HepG2 (cell line): ENCODE measurements around the gene LIMS2. TPM values are rescaled to one million over a fixed set of nuclear protein-coding genes. Genes with fewer than 3 reads are reported as not detected.

Experiments used
- AKAP8 ChIP-seq: sonication (generic); formaldehyde crosslinking; IDR thresholded peaks from 2 replicates; pipeline ENCODE4 v1.5.1; 2020; ENCODE audit warnings: mild to moderate bottlenecking, missing genetic modification reagents
- ARID4A ChIP-seq: sonication (generic); formaldehyde crosslinking; IDR thresholded peaks from 2 replicates; pipeline ENCODE4 v1.5.0; 2020; ENCODE audit warnings: mild to moderate bottlenecking, missing genetic modification reagents, borderline replicate concordance
- FOXC1 ChIP-seq: sonication (generic); formaldehyde crosslinking; IDR thresholded peaks from 2 replicates; pipeline ENCODE4 v1.8.0; 2022; ENCODE audit warnings: mild to moderate bottlenecking, missing genetic modification reagents, borderline replicate concordance
- KDM5B ChIP-seq: sonication (generic); formaldehyde crosslinking; IDR thresholded peaks from 2 replicates; pipeline ENCODE4 v1.4.0; 2020; ENCODE audit warnings: missing genetic modification reagents, mild to moderate bottlenecking, borderline replicate concordance
- MTA1 ChIP-seq: sonication (generic); formaldehyde crosslinking; IDR thresholded peaks from 2 replicates; pipeline ENCODE4 v1.4.0; 2020; ENCODE audit warnings: missing genetic modification reagents, mild to moderate bottlenecking, borderline replicate concordance
- PBX2 ChIP-seq: IDR thresholded peaks from 2 replicates; pipeline ENCODE4 v1.6.1; 2016; ENCODE audit warnings: control low read depth
- PHF20 ChIP-seq: sonication (generic); formaldehyde crosslinking; IDR thresholded peaks from 2 replicates; pipeline ENCODE4 v1.5.0; 2020; ENCODE audit warnings: mild to moderate bottlenecking, missing genetic modification reagents
- STAG1 ChIP-seq: sonication (generic); formaldehyde crosslinking; IDR thresholded peaks from 2 replicates; pipeline ENCODE4 v1.4.0; 2020; ENCODE audit warnings: missing genetic modification reagents
- TARDBP ChIP-seq: sonication (generic); formaldehyde crosslinking; IDR thresholded peaks from 2 replicates; pipeline ENCODE4 v1.8.0; 2022; ENCODE audit warnings: mild to moderate bottlenecking, missing genetic modification reagents
- TGIF2 ChIP-seq: IDR thresholded peaks from 2 replicates; pipeline ENCODE4 v1.6.1; 2016; ENCODE audit warnings: control low read depth, missing compliant biosample characterization
- THAP9 ChIP-seq: sonication (generic); formaldehyde crosslinking; IDR thresholded peaks from 2 replicates; pipeline ENCODE4; 2020; ENCODE audit warnings: missing genetic modification reagents, mild to moderate bottlenecking, borderline replicate concordance
- TRAFD1 ChIP-seq: sonication (generic); formaldehyde crosslinking; IDR thresholded peaks from 2 replicates; pipeline ENCODE4 v1.5.1; 2020; ENCODE audit warnings: missing genetic modification reagents, mild to moderate bottlenecking, borderline replicate concordance
- ZBTB7B ChIP-seq: sonication (generic); formaldehyde crosslinking; IDR thresholded peaks from 2 replicates; pipeline ENCODE4 v1.4.0; 2020; ENCODE audit warnings: missing genetic modification reagents
- ZNF207 ChIP-seq: fragments of 450-650 bp; IDR thresholded peaks from 2 replicates; pipeline ENCODE4 v1.6.1; 2016; ENCODE audit warnings: antibody characterized with exemption, borderline replicate concordance
- ZNF446 ChIP-seq: sonication (generic); formaldehyde crosslinking; IDR thresholded peaks from 2 replicates; pipeline ENCODE4 v1.5.0; 2020; ENCODE audit warnings: mild to moderate bottlenecking, missing genetic modification reagents
- ZNF468 ChIP-seq: sonication (generic); formaldehyde crosslinking; IDR thresholded peaks from 2 replicates; pipeline ENCODE4 v1.8.0; 2022; ENCODE audit warnings: mild to moderate bottlenecking, moderate library complexity, missing genetic modification reagents
- ZNF501 ChIP-seq: sonication (generic); formaldehyde crosslinking; IDR thresholded peaks from 2 replicates; pipeline ENCODE4 v1.5.1; 2020; ENCODE audit warnings: mild to moderate bottlenecking, moderate library complexity, missing genetic modification reagents
- ZNF616 ChIP-seq: sonication (generic); formaldehyde crosslinking; IDR thresholded peaks from 2 replicates; pipeline ENCODE4 v1.5.0; 2020; ENCODE audit warnings: low read depth, mild to moderate bottlenecking, missing genetic modification reagents
- ZNF720 ChIP-seq: sonication (generic); formaldehyde crosslinking; IDR thresholded peaks from 2 replicates; pipeline ENCODE4 v1.4.0; 2020; ENCODE audit warnings: missing genetic modification reagents
- polyA plus RNA-seq, 8 experiments: library from polyadenylated mRNA; depleted of rRNA in 3 of 8; stranded (reverse) in 7 of 8; unstranded in 1 of 8; fragments of >200 nt; fragmentation: Illumina TruSeq in 4 of 8; extraction: Trizol in 4 of 8; gene quantifications; 2 replicates each; pipeline versions ENCODE4 v1.2.1 to v1.2.3, GENCODE V29; 2011 to 2016; ENCODE audit warnings: low read depth in 4 of 8, missing spikeins in 1 of 8, mixed read lengths in 1 of 8; ENCODE audit not compliant: insufficient read depth in 1 of 8
- total RNA-seq, 5 experiments: library from RNA; depleted of rRNA; stranded (reverse); fragments of >200 nt; fragmentation: Illumina TruSeq; extraction: Trizol; gene quantifications; 2 replicates each; pipeline ENCODE4 v1.2.3, GENCODE V29; 2016; ENCODE audit warnings: low read depth in 1 of 5

LIMS2 gene
- total and polyA plus RNA-seq, 2 of the 13 experiments (the other 11 are each of a cell fraction or from before 2014, with no cell fraction given), result 1.0 to 1.9 TPM

- TF ChIP-seq KDM5B, result peak; percentile 84; the same call in 1 of the 2 replicates
- peak; percentile 47 for TF ChIP-seq ARID4A (CRISPR knock-in tag)
- peak; percentile 47; the same call in 1 of the 2 replicates for TF ChIP-seq PHF20 (CRISPR knock-in tag)
- no peak for TF ChIP-seq TGIF2 (CRISPR knock-in tag)
- 0 out of 2 replicates have a peak, but pooled peaks have one; percentile 20 for TF ChIP-seq MTA1
- peak; percentile 71 for TF ChIP-seq STAG1
- no peak for TF ChIP-seq ZNF468 (CRISPR knock-in tag)
- no peak for TF ChIP-seq TARDBP (CRISPR knock-in tag)
- no peak for TF ChIP-seq ZBTB7B (CRISPR knock-in tag)
- TF ChIP-seq ZNF501, result peak; percentile 85
- TF ChIP-seq ZNF446, result peak; percentile 14; the same call in 1 of the 2 replicates
- TF ChIP-seq ZNF720 (CRISPR knock-in tag), result no peak
- TF ChIP-seq AKAP8, result no peak
- peak; percentile 18; the same call in 1 of the 2 replicates for TF ChIP-seq THAP9 (CRISPR knock-in tag)
- TF ChIP-seq ZNF207, result no peak
- TF ChIP-seq FOXC1 (CRISPR knock-in tag), result peak; percentile 86
- TF ChIP-seq PBX2, result no peak
- no peak for TF ChIP-seq ZNF616 (CRISPR knock-in tag)
- no peak for TF ChIP-seq TRAFD1 (CRISPR knock-in tag)
Measured at GRCh38 chr2:127640082-127641072, 35.0 kb downstream of the LIMS2 start (continued).
